T-cell (primary cell): ENCODE data around the gene SLIT3. TPM values are rescaled to one million over a fixed set of nuclear protein-coding genes. Genes with fewer than 3 reads are reported as not detected.

Experiments
- ATAC-seq, 4 experiments: fragments of 200-7000 bp in 3 of 4; fragments of 150-1000 bp in 1 of 4; cut with Tn5 transposase; replicated peaks in 1 of 4; 1 replicate in 3 of 4; 2 replicates in 1 of 4; pipeline ENCODE4 v1.10.0; 2021; ENCODE audit warnings: moderate library complexity in 3 of 4, mild to moderate bottlenecking in 2 of 4, moderate number of reproducible peaks in 1 of 4
- CTCF ChIA-PET, 2 donors: fragments of 300-600 bp; sonication (Branson Sonifier 250); formaldehyde crosslinking; loops; one replicate each; lab custom pipeline; 2022; ENCODE audit warnings: antibody characterized with exemption in 2 of 2; lab: Charles Lee
- POLR2A ChIA-PET, 2 donors: fragments of 300-600 bp; sonication (Branson Sonifier 250); formaldehyde crosslinking; loops; one replicate each; lab custom pipeline; 2022; ENCODE audit warnings: antibody characterized with exemption in 2 of 2; lab: Charles Lee
- DNase-seq, 35 experiments: peaks; one replicate each; pipeline versions ENCODE4 v3.0.0 to v3.0.0-alpha.2; 2013 to 2023
- H3K27ac ChIP-seq: one replicate; pipeline ENCODE4 v1.5.1; 2013; ENCODE audit warnings: low read length
- H3K27me3 ChIP-seq, 2 experiments: replicated peaks in 1 of 2; 1 replicate in 1 of 2; 2 replicates in 1 of 2; pipeline versions ENCODE4 v1.6.1 to v1.7.0; 2013; ENCODE audit warnings: low read length in 1 of 2, mixed read lengths in 1 of 2; ENCODE audit not compliant: control insufficient read depth in 2 of 2, insufficient read depth in 2 of 2; ENCODE audit errors: extremely low read depth in 1 of 2
- H3K36me3 ChIP-seq, 2 donors: 1 replicate in 1 of 2; 2 replicates in 1 of 2; pipeline versions ENCODE4 v1.6.1 to v1.7.0; 2013; ENCODE audit warnings: low read length in 1 of 2; ENCODE audit not compliant: control insufficient read depth in 2 of 2, insufficient read depth in 1 of 2; ENCODE audit errors: extremely low read depth in 1 of 2
- H3K4me1 ChIP-seq, 2 experiments: 1 replicate in 1 of 2; 2 replicates in 1 of 2; pipeline versions ENCODE4 v1.6.1 to v1.7.0; 2013; ENCODE audit warnings: low read length in 2 of 2, mixed read lengths in 1 of 2; ENCODE audit not compliant: insufficient read depth in 2 of 2, control insufficient read depth in 1 of 2; ENCODE audit errors: extremely low read depth in 1 of 2
- H3K4me3 ChIP-seq, 2 donors: 1 replicate in 1 of 2; 2 replicates in 1 of 2; pipeline versions ENCODE4 v1.5.1 to v1.7.0; 2013; ENCODE audit warnings: mild to moderate bottlenecking in 2 of 2, low read length in 1 of 2, moderate library complexity in 1 of 2; ENCODE audit not compliant: control insufficient read depth in 1 of 2; ENCODE audit errors: extremely low read depth in 1 of 2
- H3K9me3 ChIP-seq: 2 replicates; pipeline ENCODE4 v1.7.0; 2013
- H3K27ac Mint-ChIP-seq, 2 donors: one replicate each; pipeline ENCODE4 v1.8.0; 2020 to 2021; ENCODE audit warnings: mild to moderate bottlenecking in 2 of 2, mixed read lengths in 2 of 2
- H3K27me3 Mint-ChIP-seq, 2 donors: one replicate each; pipeline ENCODE4 v1.8.0; 2021 to 2022; ENCODE audit warnings: mixed read lengths in 2 of 2
- H3K36me3 Mint-ChIP-seq: one replicate; pipeline ENCODE4 v1.8.0; 2021; ENCODE audit warnings: mixed read lengths
- H3K4me1 Mint-ChIP-seq, 3 donors: one replicate each; pipeline ENCODE4 v1.8.0; 2020 to 2022; ENCODE audit warnings: mixed read lengths in 3 of 3, mild to moderate bottlenecking in 1 of 3
- H3K4me3 Mint-ChIP-seq, 3 donors: one replicate each; pipeline ENCODE4 v1.8.0; 2020 to 2022; ENCODE audit warnings: mild to moderate bottlenecking in 3 of 3, mixed read lengths in 3 of 3, moderate library complexity in 3 of 3
- H3K9me3 Mint-ChIP-seq, 3 donors: one replicate each; pipeline ENCODE4 v1.8.0; 2020 to 2022; ENCODE audit warnings: mixed read lengths in 3 of 3
- WGBS: methylation state at CpG from one replicate; pipeline ENCODE4 v1.1.5; 2013; ENCODE audit warnings: missing lambda C conversion rate; ENCODE audit not compliant: insufficient coverage; 5-methylcytosine and 5-hydroxymethylcytosine counted together
- total RNA-seq, 35 experiments: library from RNA in 6 of 35; stranded (reverse) in 6 of 35; fragments of 120-200 nt in 1 of 35; gene quantifications; one replicate each; pipeline versions ENCODE4 v1.2.1 to v1.2.4 and lab custom pipeline; 2013 to 2026

Gene SLIT3
- total RNA-seq, 5 donors from 2014 or later (not counting 1 experiment from before 2014, with no cell fraction given), result 0.13 to 0.32 (median 0.13) TPM; not detected in 2

GRCh38 chr5:169287529-169287928 is 13.4 kb downstream of the SLIT3 start:
- ATAC-seq, result no peak
- no peak overlapping the region for H3K4me3 ChIP-seq
- DNase-seq, result no peak
- H3K36me3 ChIP-seq, result no peaks in the 10 kb centered on the region
- no peaks in the 10 kb centered on the region for H3K4me1 Mint-ChIP-seq
- ChIA-PET CTCF (no interaction called here), POLR2A (no interaction called here)
- no peaks in the 10 kb centered on the region for H3K27me3 Mint-ChIP-seq
- H3K4me3 Mint-ChIP-seq, result no peak overlapping the region
- no peak overlapping the region for H3K27ac Mint-ChIP-seq
- peaks cover 0 to 11% (median 0%) of the 10 kb centered on the region in 3 donors for H3K9me3 Mint-ChIP-seq
- H3K27me3 ChIP-seq, result peaks cover 0 to 3% of the 10 kb centered on the region in 2 experiments
- WGBS, result 65% methylated on average over 4 of the region's 4 CpGs
- H3K27ac ChIP-seq, result no peak overlapping the region
- no peaks in the 10 kb centered on the region for H3K36me3 Mint-ChIP-seq
- no peaks in the 10 kb centered on the region for H3K4me1 ChIP-seq
- H3K9me3 ChIP-seq, result no peaks in the 10 kb centered on the region

- H3K27me3 Mint-ChIP-seq, result no peaks in the 10 kb centered on the region
- H3K4me3 Mint-ChIP-seq, result no peak overlapping the region
- WGBS, result 66% methylated on average over 7 of the region's 11 CpGs
- H3K9me3 Mint-ChIP-seq, result peaks cover 0 to 11% (median 0%) of the 10 kb centered on the region in 3 donors
- Histone ChIP-seq H3K4me1 (no peaks in the 10 kb centered on the region), H3K4me3 (no peak overlapping the region), H3K27me3 (peaks cover 0 to 3% of the 10 kb centered on the region in 2 experiments), H3K36me3 (no peaks in the 10 kb centered on the region), H3K27ac (no peak overlapping the region), H3K9me3 (no peaks in the 10 kb centered on the region)
- H3K36me3 Mint-ChIP-seq, result no peaks in the 10 kb centered on the region
- DNase-seq (no peak), ATAC-seq (no peak)
- H3K4me1 Mint-ChIP-seq, result no peaks in the 10 kb centered on the region
- POLR2A ChIA-PET, result no interaction called here
- CTCF ChIA-PET, result interaction anchor here in 1 of 2 donors (0.5 kb wide), 1 partner anchor 7 kb away, joined by 3 read pairs; no protein-coding TSS in a partner anchor
- no peak overlapping the region for H3K27ac Mint-ChIP-seq
These were observed 14.2 kb downstream of the SLIT3 start for GRCh38 chr5:169286572-169287300.

- Histone ChIP-seq H3K36me3 (no peaks in the 10 kb centered on the region), H3K4me3 (no peak overlapping the region), H3K4me1 (no peaks in the 10 kb centered on the region), H3K27ac (no peak overlapping the region), H3K9me3 (no peaks in the 10 kb centered on the region), H3K27me3 (peaks cover 0 to 3% of the 10 kb centered on the region in 2 experiments)
- DNase-seq (no peak), ATAC-seq (no peak)
- ChIA-PET POLR2A (no interaction called here), CTCF (no interaction called here)
- no peaks in the 10 kb centered on the region for H3K36me3 Mint-ChIP-seq
- H3K9me3 Mint-ChIP-seq, result peaks cover 0 to 11% (median 0%) of the 10 kb centered on the region in 3 donors
- no peaks in the 10 kb centered on the region for H3K4me1 Mint-ChIP-seq
- no peaks in the 10 kb centered on the region for H3K27me3 Mint-ChIP-seq
- no peak overlapping the region for H3K27ac Mint-ChIP-seq
- H3K4me3 Mint-ChIP-seq, result no peak overlapping the region
- 62% methylated on average over 3 of the region's 6 CpGs for WGBS
These were observed 17.1 kb downstream of the SLIT3 start for GRCh38 chr5:169283887-169284286.

GRCh38 chr5:169281625-169282024 is 19.3 kb downstream of the SLIT3 start:
- DNase-seq, result no peak
- Histone ChIP-seq H3K9me3 (no peaks in the 10 kb centered on the region), H3K27ac (no peak overlapping the region), H3K4me3 (no peak overlapping the region), H3K4me1 (no peaks in the 10 kb centered on the region), H3K36me3 (no peaks in the 10 kb centered on the region), H3K27me3 (peaks cover 0 to 3% of the 10 kb centered on the region in 2 experiments)
- no CpG with 5 or more reads among the region's 1 CpG for WGBS
- Mint-ChIP-seq H3K4me1 (no peaks in the 10 kb centered on the region), H3K9me3 (peaks cover 0 to 11% (median 3%) of the 10 kb centered on the region in 3 donors), H3K27ac (no peak overlapping the region), H3K4me3 (no peak overlapping the region), H3K27me3 (no peaks in the 10 kb centered on the region), H3K36me3 (no peaks in the 10 kb centered on the region)
- CTCF ChIA-PET, result no interaction called here
- no peak for ATAC-seq
- POLR2A ChIA-PET, result no interaction called here

GRCh38 chr5:169280696-169281095 is 20.2 kb downstream of the SLIT3 start:
- POLR2A ChIA-PET, result no interaction called here
- peaks cover 0 to 5% (median 3%) of the 10 kb centered on the region in 3 donors for H3K9me3 Mint-ChIP-seq
- no peaks in the 10 kb centered on the region for H3K4me1 ChIP-seq
- H3K4me3 ChIP-seq, result no peak overlapping the region
- H3K27me3 ChIP-seq, result no peaks in the 10 kb centered on the region
- no peaks in the 10 kb centered on the region for H3K27me3 Mint-ChIP-seq
- no peak for ATAC-seq
- H3K4me1 Mint-ChIP-seq, result no peaks in the 10 kb centered on the region
- CTCF ChIA-PET, result no interaction called here
- 14% methylated on average over 1 of the region's 3 CpGs for WGBS
- no peak overlapping the region for H3K27ac ChIP-seq
- H3K27ac Mint-ChIP-seq, result no peak overlapping the region
- no peaks in the 10 kb centered on the region for H3K36me3 Mint-ChIP-seq
- H3K9me3 ChIP-seq, result no peaks in the 10 kb centered on the region
- H3K4me3 Mint-ChIP-seq, result no peak overlapping the region
- DNase-seq, result no peak
- no peaks in the 10 kb centered on the region for H3K36me3 ChIP-seq

GRCh38 chr5:169280286-169280685 is 20.7 kb downstream of the SLIT3 start:
- CTCF ChIA-PET, result no interaction called here
- H3K27ac Mint-ChIP-seq, result no peak overlapping the region
- no peaks in the 10 kb centered on the region for H3K4me1 ChIP-seq
- no peak overlapping the region for H3K27ac ChIP-seq
- 77% methylated on average over 2 of the region's 4 CpGs for WGBS
- H3K36me3 ChIP-seq, result no peaks in the 10 kb centered on the region
- DNase-seq (no peak), ATAC-seq (no peak)
- no peak overlapping the region for H3K4me3 ChIP-seq
- H3K27me3 Mint-ChIP-seq, result no peaks in the 10 kb centered on the region
- H3K4me1 Mint-ChIP-seq, result no peaks in the 10 kb centered on the region
- no peaks in the 10 kb centered on the region for H3K9me3 ChIP-seq
- H3K9me3 Mint-ChIP-seq, result peaks cover 0 to 3% (median 3%) of the 10 kb centered on the region in 3 donors
- H3K27me3 ChIP-seq, result no peaks in the 10 kb centered on the region
- POLR2A ChIA-PET, result no interaction called here
- no peaks in the 10 kb centered on the region for H3K36me3 Mint-ChIP-seq
- no peak overlapping the region for H3K4me3 Mint-ChIP-seq
